Measurements from ENCODE around the gene SLC22A23. TPM values are rescaled to one million over a fixed set of nuclear protein-coding genes. Genes with fewer than 3 reads are reported as not detected.
A peak's percentile ranks its signal among the peaks of the same experiment; 100 is the strongest.

SLC22A23 gene
- total RNA-seq, 1 donor from 2014 or later = 19.4 TPM

DNA sequence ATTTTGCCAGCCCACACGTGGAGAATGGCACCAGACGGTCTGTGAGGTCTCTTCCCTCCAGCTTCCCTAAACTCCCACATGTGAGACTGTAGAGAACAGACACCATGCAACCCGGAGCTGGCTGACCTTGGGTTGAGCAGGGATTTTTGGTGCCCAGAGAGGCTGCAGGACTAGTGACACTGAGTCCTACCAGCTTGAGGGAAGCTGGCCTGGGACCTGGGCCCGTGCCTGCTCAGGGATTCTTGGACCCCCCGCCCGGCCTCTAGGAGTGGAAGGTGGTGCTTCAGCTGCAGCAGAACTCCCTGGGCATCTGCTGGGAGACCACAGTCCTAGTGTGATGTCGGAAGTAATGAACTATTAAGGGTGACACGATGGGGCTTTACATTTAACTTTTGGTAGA lies 194.9 kb downstream of the SLC22A23 start:
- H3K36me3 Mint-ChIP-seq (ENCODE audit: insufficient read depth) = peaks cover 2% of the 10 kb centered on the region
- H3K27me3 Mint-ChIP-seq = peaks cover 7% of the 10 kb centered on the region
- no peak overlapping the region for H3K4me3 Mint-ChIP-seq (ENCODE audit: low read depth)
- TF ChIP-seq, protein P1, sequence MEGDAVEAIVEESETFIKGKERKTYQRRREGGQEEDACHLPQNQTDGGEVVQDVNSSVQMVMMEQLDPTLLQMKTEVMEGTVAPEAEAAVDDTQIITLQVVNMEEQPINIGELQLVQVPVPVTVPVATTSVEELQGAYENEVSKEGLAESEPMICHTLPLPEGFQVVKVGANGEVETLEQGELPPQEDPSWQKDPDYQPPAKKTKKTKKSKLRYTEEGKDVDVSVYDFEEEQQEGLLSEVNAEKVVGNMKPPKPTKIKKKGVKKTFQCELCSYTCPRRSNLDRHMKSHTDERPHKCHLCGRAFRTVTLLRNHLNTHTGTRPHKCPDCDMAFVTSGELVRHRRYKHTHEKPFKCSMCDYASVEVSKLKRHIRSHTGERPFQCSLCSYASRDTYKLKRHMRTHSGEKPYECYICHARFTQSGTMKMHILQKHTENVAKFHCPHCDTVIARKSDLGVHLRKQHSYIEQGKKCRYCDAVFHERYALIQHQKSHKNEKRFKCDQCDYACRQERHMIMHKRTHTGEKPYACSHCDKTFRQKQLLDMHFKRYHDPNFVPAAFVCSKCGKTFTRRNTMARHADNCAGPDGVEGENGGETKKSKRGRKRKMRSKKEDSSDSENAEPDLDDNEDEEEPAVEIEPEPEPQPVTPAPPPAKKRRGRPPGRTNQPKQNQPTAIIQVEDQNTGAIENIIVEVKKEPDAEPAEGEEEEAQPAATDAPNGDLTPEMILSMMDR (IDR thresholded peaks at IDR 0.05; ENCODE audit: unreplicated experiment) = no peak
- peaks cover 8% of the 10 kb centered on the region for H3K4me1 Mint-ChIP-seq (ENCODE audit: low read depth)
- no peak for DNase-seq (ENCODE audit: low spot score, unreplicated experiment)
- no peak overlapping the region for H3K27ac Mint-ChIP-seq
- H3K9me3 Mint-ChIP-seq (ENCODE audit: low read depth) = no peaks in the 10 kb centered on the region

DNA sequence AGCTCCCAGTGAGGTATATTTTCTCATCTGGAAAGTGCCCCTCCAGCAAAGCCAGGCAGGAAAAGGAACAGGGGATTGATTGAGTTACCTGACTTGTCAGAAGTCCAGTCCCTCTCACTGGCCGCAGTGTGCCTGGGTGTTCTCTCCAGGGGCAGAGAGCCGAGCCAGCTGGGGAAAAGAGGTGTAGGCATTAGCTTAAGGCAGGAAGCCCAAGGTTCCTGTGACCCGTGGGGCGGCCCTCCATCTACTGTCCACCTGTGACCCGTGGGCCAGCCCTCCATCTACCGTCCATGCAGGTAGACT lies 195.4 kb downstream of the SLC22A23 start:
- H3K27me3 Mint-ChIP-seq = peaks cover 11% of the 10 kb centered on the region
- H3K9me3 Mint-ChIP-seq (ENCODE audit: low read depth) = no peaks in the 10 kb centered on the region
- peaks cover 8% of the 10 kb centered on the region for H3K4me1 Mint-ChIP-seq (ENCODE audit: low read depth)
- no peak for DNase-seq (ENCODE audit: low spot score, unreplicated experiment)
- TF ChIP-seq, protein P1 (IDR thresholded peaks at IDR 0.05; ENCODE audit: unreplicated experiment) = no peak
- peaks cover under 1% of the 10 kb centered on the region for H3K36me3 Mint-ChIP-seq (ENCODE audit: insufficient read depth)
- no peak overlapping the region for H3K27ac Mint-ChIP-seq
- H3K4me3 Mint-ChIP-seq (ENCODE audit: low read depth) = peak overlapping the region; percentile 50

DNA sequence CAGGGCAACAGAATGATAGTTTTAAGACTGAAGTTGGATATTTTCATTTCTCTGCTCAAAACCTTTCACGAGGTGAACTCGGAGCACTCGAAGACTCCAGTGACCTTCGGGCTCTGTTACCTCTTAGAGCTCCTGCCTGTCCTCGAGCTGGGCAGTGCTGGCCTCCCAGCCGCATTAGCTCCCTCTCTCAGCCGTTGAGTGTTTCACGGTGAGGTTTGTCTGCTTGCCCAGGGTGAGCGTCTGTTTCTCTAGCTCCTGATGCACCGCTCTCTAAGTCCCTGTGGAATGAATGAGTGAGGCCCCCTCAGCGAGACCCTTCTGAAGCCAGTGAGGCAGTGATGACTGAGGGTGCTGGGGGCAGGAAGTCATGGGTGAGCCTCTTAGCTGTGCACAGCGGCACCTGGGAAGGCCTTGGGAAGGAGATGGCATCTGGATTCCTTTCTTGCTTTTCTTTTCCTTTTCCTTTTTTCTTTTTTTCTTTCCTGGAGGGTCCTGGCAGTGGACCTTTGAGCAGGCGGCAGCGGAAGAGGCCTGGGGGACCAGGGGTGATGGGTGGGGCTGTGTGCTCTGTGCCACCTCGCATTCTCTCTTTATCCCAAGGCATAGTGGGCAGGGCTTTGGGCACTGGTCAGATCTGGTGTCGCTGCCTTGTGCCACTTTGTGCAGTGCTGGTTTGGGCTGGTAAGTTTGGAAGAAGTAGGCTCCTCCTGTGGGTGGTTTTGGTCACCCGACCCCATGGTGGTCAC lies 195.9 kb downstream of the SLC22A23 start:
- Mint-ChIP-seq H3K9me3 (ENCODE audit: low read depth) (no peaks in the 10 kb centered on the region), H3K27me3 (peaks cover 13% of the 10 kb centered on the region), H3K4me1 (ENCODE audit: low read depth) (peaks cover 8% of the 10 kb centered on the region), H3K4me3 (ENCODE audit: low read depth) (peak overlapping the region; percentile 50), H3K27ac (no peak overlapping the region), H3K36me3 (ENCODE audit: insufficient read depth) (no peaks in the 10 kb centered on the region)
- TF ChIP-seq, protein P1 (IDR thresholded peaks at IDR 0.05; ENCODE audit: unreplicated experiment) = no peak
- no peak for DNase-seq (ENCODE audit: low spot score, unreplicated experiment)

DNA sequence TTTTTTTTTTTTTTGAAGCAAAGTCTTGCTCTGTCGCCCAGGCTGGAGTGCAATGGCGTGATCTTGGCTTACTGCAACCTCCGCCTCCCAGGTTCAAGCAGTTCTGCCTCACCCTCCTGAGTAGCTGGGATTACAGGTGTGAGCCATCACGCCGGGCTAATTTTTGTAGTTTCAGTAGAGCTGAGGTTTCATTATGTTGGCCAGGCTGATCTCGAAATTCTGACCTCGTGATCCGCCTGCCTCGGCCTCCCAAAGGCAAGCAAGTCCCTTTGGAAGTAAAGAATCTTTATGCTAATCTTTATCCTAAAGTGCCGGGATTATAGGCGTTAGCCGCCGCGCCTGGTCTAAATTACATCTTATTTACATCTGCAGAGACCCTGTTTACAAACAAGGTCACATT lies 196.6 kb downstream of the SLC22A23 start:
- Mint-ChIP-seq H3K36me3 (ENCODE audit: insufficient read depth) (no peaks in the 10 kb centered on the region), H3K4me3 (ENCODE audit: low read depth) (peak overlapping the region; percentile 94), H3K9me3 (ENCODE audit: low read depth) (no peaks in the 10 kb centered on the region), H3K27ac (no peak overlapping the region), H3K27me3 (peaks cover 19% of the 10 kb centered on the region), H3K4me1 (ENCODE audit: low read depth) (peaks cover 8% of the 10 kb centered on the region)
- no peak for DNase-seq (ENCODE audit: low spot score, unreplicated experiment)
- TF ChIP-seq, protein P1 (IDR thresholded peaks at IDR 0.05; ENCODE audit: unreplicated experiment) = no peak

DNA sequence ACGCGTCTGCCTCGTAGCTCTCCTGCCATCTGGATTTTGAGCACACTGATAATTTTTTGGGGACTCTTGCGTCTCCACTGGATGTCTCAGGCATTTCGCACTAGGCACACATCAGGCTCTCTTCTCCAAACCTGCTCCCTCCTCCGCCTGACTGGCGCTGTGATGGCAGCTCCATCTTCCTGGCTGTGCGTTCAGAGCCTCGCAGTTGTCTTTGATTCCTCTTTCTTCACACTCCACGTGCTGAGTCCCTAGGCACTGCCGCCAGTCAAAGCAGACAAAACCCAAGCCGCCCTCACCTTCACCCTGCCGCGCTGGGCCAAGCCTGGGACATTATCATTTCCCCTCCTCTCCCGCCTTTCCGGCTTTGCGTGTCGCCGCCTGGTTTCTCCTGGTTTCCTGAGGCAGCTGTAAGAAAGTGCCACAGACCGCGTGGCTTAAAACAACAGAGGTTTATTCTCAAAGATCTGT lies 197.3 kb downstream of the SLC22A23 start:
- DNase-seq (ENCODE audit: low spot score, unreplicated experiment) = no peak
- Mint-ChIP-seq H3K4me1 (ENCODE audit: low read depth) (peaks cover 8% of the 10 kb centered on the region), H3K27me3 (peaks cover 24% of the 10 kb centered on the region), H3K27ac (peak overlapping the region; percentile 90), H3K36me3 (ENCODE audit: insufficient read depth) (no peaks in the 10 kb centered on the region), H3K4me3 (ENCODE audit: low read depth) (peak overlapping the region; percentile 94), H3K9me3 (ENCODE audit: low read depth) (no peaks in the 10 kb centered on the region)
- TF ChIP-seq, protein P1 (IDR thresholded peaks at IDR 0.05; ENCODE audit: unreplicated experiment) = no peak
